CD4-positive, alpha-beta T cell treated with Interleukin-12 subunit alpha and Interleukin-12 subunit beta, for 1 hour (primary cell): Measurements from ENCODE around the gene NCLN.
A peak's percentile ranks its signal among the peaks of the same experiment; 100 is the strongest.
"Not testable (repeated sequence)": the region's sequence is repeated elsewhere in the genome, so short reads cannot be mapped to it uniquely, and the experiment has no call there.

Experiments
- DNase-seq: peaks from one replicate; pipeline ENCODE4 v3.0.0-alpha.2; 2020

Gene NCLN

GRCh38 chr19:3202346-3202745, 16.6 kb downstream of the NCLN start:
- no peak for DNase-seq

- DNase-seq, result not testable (repeated sequence)
Measured at GRCh38 chr19:3202895-3203294, 17.2 kb downstream of the NCLN start.

- DNase-seq, result no peak
Measured at GRCh38 chr19:3203805-3204645, 18.3 kb downstream of the NCLN start.

GRCh38 chr19:3204646-3205275, 19.0 kb downstream of the NCLN start:
- DNase-seq, result no peak

- no peak for DNase-seq
Measured at GRCh38 chr19:3206216-3206953, 20.7 kb downstream of the NCLN start.

DNA sequence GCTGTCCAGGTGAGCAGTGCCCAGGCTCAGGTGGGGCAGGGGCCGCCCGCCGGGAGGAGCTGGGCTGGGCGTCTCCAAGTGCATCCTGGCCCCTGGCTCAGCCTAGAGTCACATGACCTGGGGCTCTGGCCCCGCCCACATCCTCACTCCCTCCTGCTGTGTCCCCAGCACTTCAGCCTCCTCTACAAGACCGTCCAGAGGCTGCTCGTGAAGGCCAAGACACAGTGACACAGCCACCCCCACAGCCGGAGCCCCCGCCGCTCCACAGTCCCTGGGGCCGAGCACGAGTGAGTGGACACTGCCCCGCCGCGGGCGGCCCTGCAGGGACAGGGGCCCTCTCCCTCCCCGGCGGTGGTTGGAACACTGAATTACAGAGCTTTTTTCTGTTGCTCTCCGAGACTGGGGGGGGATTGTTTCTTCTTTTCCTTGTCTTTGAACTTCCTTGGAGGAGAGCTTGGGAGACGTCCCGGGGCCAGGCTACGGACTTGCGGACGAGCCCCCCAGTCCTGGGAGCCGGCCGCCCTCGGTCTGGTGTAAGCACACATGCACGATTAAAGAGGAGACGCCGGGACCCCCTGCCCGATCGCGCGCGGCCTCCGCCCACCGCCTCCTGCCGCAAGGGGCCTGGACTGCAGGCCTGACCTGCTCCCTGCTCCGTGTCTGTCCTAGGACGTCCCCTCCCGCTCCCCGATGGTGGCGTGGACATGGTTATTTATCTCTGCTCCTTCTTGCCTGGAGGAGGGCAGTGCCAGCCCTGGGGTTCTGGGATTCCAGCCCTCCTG, 21.9 kb downstream of the NCLN start:
- DNase-seq, result no peak

GRCh38 chr19:3208317-3209207, 22.8 kb downstream of the NCLN start:
- DNase-seq, result no peak

GRCh38 chr19:3210347-3211017, 24.8 kb downstream of the NCLN start:
- peak; percentile 64 for DNase-seq

DNA sequence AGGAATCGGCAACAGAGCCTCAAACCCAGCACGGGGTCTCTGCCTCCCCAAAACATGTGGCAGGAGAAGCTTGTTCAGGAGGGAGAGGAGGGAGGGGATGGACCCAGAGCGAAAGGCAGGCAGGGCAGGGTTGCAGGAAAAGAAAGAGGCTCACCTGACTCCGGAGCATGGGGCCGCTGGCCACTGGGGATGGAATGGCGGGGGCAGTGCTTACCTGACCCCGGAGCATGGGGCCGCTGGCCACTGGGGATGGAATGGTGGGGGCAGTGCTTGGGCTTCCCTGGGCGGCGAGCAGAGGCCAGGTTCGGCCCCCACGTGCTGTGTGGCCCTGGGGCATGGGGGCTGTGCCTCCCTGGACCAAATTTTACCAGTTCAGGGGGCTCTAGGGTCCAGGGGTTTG, 25.5 kb downstream of the NCLN start:
- no peak for DNase-seq

- no peak for DNase-seq
Measured at GRCh38 chr19:3213159-3213558, 27.4 kb downstream of the NCLN start.

- no peak for DNase-seq
Measured at GRCh38 chr19:3216874-3217273, 31.1 kb downstream of the NCLN start.

DNA sequence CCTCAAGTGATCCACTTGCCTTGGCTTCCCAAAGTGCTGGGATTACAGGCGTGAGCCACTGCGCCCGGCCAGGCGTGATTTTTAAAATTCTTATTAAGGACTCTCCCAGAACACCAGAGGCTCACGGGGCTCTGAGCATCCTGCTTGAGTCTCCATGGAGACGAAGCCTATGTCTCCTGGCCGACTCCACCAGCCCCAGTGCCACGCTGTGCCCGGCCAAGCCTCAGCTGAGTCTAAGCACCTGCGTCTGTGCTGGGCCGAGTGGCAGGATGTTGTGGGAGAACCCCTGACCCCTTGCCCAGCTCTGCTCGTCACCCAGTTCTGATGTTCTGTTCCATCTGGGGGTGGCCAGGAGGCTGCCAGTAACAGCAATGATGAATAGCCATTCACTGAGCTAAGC, 34.8 kb downstream of the NCLN start:
- no peak for DNase-seq

DNA sequence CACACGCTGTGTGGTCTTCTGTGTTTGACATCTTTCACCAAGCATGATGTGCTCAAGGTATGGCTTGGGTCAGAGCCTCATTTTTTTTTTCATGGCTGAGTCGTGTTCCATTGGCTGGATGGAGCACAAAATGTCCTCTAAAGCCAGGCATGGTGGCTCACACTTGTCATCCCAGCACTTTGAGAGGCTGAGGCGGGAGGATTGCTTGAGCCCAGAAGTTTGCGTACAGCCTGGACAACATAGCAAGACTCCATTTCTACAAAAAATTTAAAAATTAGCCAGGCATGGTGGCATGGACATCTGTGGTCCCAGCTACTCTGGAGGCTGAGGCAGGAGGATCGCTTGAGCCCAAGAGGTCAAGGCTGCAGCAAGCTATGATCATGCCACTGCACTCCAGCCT, 35.8 kb downstream of the NCLN start:
- DNase-seq, result not testable (repeated sequence)

DNA sequence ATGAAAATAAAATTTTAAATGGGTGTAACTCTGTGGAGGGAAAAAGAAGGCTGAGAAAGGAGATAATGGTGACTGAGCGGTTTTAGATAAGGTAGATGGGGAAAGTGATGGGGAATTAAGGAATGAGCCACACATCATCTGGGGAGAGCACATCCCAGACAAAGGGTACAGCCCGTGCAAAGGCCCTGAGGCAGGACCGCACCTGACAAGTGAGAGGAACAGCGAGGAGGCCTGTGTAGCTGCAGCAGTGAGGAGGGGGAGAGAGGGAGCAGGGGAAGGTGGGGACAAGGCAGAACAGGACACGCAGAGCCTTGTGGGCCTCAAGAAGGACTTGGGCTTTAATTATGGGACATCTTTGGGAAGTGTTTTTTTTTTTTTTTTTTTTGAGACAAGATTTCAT, 37.0 kb downstream of the NCLN start:
- no peak for DNase-seq

DNA sequence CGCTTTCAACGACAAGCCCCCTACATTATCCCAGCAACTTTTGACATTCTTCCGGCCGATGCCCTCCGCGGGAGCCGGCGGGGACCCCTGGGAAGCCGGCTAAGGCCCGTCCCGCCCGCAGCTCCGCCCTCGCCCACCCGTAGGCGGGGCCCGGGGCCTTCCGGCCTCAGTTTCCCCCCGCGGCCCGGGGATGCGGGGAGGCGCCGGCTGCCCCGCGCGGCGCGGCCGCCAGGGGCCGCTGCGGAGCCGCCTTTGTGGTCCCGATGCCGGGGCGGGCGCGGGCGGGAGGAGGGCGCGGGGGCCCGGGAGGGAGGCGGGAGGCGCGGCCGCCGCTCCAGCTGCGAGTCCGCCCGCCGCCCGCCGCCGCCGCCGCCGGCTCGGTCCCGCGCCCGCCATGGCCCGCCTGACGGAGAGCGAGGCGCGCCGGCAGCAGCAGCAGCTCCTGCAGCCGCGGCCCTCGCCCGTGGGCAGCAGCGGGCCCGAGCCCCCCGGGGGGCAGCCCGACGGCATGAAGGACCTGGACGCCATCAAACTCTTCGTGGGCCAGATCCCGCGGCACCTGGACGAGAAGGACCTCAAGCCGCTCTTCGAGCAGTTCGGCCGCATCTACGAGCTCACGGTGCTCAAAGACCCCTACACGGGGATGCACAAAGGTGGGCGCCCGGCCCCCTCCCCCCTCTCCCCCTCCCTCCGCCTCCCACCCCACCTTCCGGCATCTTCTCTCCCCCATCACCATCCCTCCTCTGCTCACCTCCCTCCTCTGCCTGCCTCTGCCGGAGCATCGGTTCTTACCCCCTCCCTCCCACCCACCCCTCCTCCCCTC, 38.8 kb downstream of the NCLN start, which contains the start of gene CELF5:
Gene CELF5 (plus strand): TSS at position 316 of the 823 bp plus-strand sequence. CDS start 79 bp downstream, at position 395.
- DNase-seq, result peak; percentile 67

GRCh38 chr19:3225169-3225485, 39.4 kb downstream of the NCLN start:
- no peak for DNase-seq

DNA sequence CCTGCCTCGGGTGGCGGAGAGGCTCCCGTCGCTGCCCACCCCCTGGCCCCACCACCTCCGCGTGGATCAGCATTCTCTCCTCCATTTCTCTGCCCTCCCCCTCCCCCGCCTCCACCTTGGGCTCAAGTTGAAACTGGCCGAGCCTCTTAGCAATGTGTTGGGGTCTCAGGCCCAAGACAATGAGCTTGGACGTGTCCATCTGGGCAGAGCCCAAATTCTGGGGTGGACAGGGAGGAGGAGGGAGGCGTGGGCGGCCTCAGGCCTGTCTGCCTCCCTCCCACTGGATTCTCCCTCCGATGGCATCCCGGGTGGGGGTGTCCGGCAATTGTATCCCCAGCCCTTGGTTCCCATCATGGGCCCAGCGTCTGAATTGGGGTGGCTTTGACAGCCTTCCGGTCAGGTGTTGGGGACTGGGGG, 40.0 kb downstream of the NCLN start:
- no peak for DNase-seq

- no peak for DNase-seq
Measured at GRCh38 chr19:3227054-3227626, 41.4 kb downstream of the NCLN start.

DNA sequence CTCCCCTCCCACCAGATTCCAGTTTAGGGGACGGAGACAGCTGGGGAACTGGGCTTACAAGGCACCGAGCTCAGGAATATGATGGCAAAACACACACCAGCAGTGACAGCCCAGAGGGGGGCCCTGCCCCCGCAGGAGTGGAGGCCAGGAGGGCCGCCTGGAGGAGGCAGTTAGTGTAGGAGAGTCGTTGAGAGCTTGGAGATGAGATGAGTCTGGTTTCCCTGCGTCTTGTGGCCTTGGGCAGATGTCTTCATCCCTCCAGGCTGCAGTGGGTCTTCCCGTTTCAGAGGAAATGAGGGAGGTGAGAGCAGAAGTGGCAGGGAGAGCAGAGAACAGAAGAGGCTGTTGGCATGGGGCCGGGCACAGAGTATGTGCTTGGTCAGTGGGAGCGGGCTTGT, 43.6 kb downstream of the NCLN start:
- no peak for DNase-seq

- no peak for DNase-seq
Measured at GRCh38 chr19:3229888-3230496, 44.3 kb downstream of the NCLN start.
